Breast epithelium (tissue), 4 donors: ENCODE data around the gene TIAM1. TPM values are rescaled to one million over a fixed set of nuclear protein-coding genes. Genes with fewer than 3 reads are reported as not detected.

Source experiments
- DNase-seq, 2 donors: peaks; one replicate each; pipeline ENCODE4 v3.0.0-alpha.2; 2019; ENCODE audit warnings: low spot score in 2 of 2
- H3K27ac ChIP-seq, 2 donors: fragments of 200-600 bp; sonication (generic) in 1 of 2; one replicate each; pipeline ENCODE4 v1.5.1; 2016 to 2019; ENCODE audit warnings: mild to moderate bottlenecking in 1 of 2
- H3K27me3 ChIP-seq, 2 donors: fragments of 200-600 bp; sonication (generic) in 1 of 2; one replicate each; pipeline versions ENCODE4 v1.5.1 to v1.6.0; 2017 to 2019; ENCODE audit warnings: control low read depth in 1 of 2, mild to moderate bottlenecking in 1 of 2
- H3K36me3 ChIP-seq: fragments of 200-600 bp; one replicate; pipeline ENCODE4 v1.5.1; 2019
- H3K4me1 ChIP-seq, 2 donors: fragments of 200-600 bp; sonication (generic); one replicate each; pipeline ENCODE4 v1.5.1; 2016 to 2019; ENCODE audit warnings: control low read depth in 1 of 2
- H3K4me3 ChIP-seq, 3 donors: fragments of 200-600 bp; sonication (generic); 1 replicate in 2 of 3; 2 replicates in 1 of 3; pipeline ENCODE4 v1.5.1; 2016 to 2019; ENCODE audit warnings: mild to moderate bottlenecking in 3 of 3, moderate library complexity in 2 of 3
- H3K9me3 ChIP-seq, 2 donors: fragments of 200-600 bp; sonication (generic) in 1 of 2; one replicate each; pipeline ENCODE4 v1.5.1; 2016 to 2019; ENCODE audit warnings: control low read depth in 1 of 2
- CTCF ChIP-seq, 3 donors: fragments of 450-650 bp; IDR thresholded peaks; one replicate each; pipeline ENCODE4 v1.5.1; 2016 to 2017; ENCODE audit warnings: antibody characterized with exemption in 3 of 3, mild to moderate bottlenecking in 3 of 3, moderate library complexity in 3 of 3
- POLR2A ChIP-seq: fragments of 450-650 bp; IDR thresholded peaks from one replicate; pipeline ENCODE4 v1.6.1; 2016; ENCODE audit warnings: antibody characterized with exemption, mild to moderate bottlenecking, moderate library complexity
- POLR2AphosphoS5 ChIP-seq, 3 donors: sonication (generic); formaldehyde crosslinking; IDR thresholded peaks; one replicate each; pipeline ENCODE4 v1.6.1; 2017; ENCODE audit warnings: antibody characterized with exemption in 3 of 3
- intact Hi-C: fragments of 100-400 bp; cut with DNase I; formaldehyde crosslinking; loops from one replicate; pipeline ENCODE4 v1.15.1; 2023; ENCODE audit warnings: low total_unique reads
- total RNA-seq, 3 donors: library from RNA; depleted of rRNA; stranded (reverse); fragments of >200 nt; gene quantifications; one replicate each; pipeline ENCODE4 v1.1.0, GENCODE V29; 2016

Gene TIAM1
- total RNA-seq, 3 donors from 2014 or later = 10.6 to 17.7 (median 11.8) TPM

GRCh38 chr21:31107176-31107785 lies 236.8 kb downstream of the TIAM1 start:
- H3K4me1 ChIP-seq = no peaks in the 10 kb centered on the region
- no peaks in the 10 kb centered on the region for H3K9me3 ChIP-seq
- no peaks in the 10 kb centered on the region for H3K36me3 ChIP-seq
- intact Hi-C loops = no loop called here
- DNase-seq = no peak
- no peak overlapping the region for H3K27ac ChIP-seq
- no peak overlapping the region for H3K4me3 ChIP-seq
- TF ChIP-seq POLR2AphosphoS5 (IDR thresholded peaks at IDR 0.05) (no peak), CTCF (IDR thresholded peaks at IDR 0.05) (no peak), POLR2A (no peak)
- H3K27me3 ChIP-seq = no peaks in the 10 kb centered on the region

GRCh38 chr21:31103571-31104265 lies 240.3 kb downstream of the TIAM1 start:
- no peak overlapping the region for H3K4me3 ChIP-seq

GRCh38 chr21:31103163-31103562 lies 240.9 kb downstream of the TIAM1 start:
- no peaks in the 10 kb centered on the region for H3K36me3 ChIP-seq
- DNase-seq = no peak
- TF ChIP-seq POLR2AphosphoS5 (IDR thresholded peaks at IDR 0.05) (no peak), CTCF (IDR thresholded peaks at IDR 0.05) (no peak), POLR2A (no peak)
- no peaks in the 10 kb centered on the region for H3K9me3 ChIP-seq
- no peaks in the 10 kb centered on the region for H3K27me3 ChIP-seq
- intact Hi-C loops = no loop called here
- no peaks in the 10 kb centered on the region for H3K4me1 ChIP-seq
- no peak overlapping the region for H3K4me3 ChIP-seq
- H3K27ac ChIP-seq = no peak overlapping the region

More at GRCh38 chr21:31103571-31104265, 240.3 kb downstream of the TIAM1 start:
- Histone ChIP-seq H3K27ac (no peak overlapping the region), H3K4me1 (no peaks in the 10 kb centered on the region), H3K27me3 (no peaks in the 10 kb centered on the region), H3K9me3 (no peaks in the 10 kb centered on the region), H3K36me3 (no peaks in the 10 kb centered on the region)
- DNase-seq = no peak
- intact Hi-C loops = no loop called here
- TF ChIP-seq POLR2A (no peak), POLR2AphosphoS5 (IDR thresholded peaks at IDR 0.05) (no peak), CTCF (IDR thresholded peaks at IDR 0.05) (no peak)

DNA sequence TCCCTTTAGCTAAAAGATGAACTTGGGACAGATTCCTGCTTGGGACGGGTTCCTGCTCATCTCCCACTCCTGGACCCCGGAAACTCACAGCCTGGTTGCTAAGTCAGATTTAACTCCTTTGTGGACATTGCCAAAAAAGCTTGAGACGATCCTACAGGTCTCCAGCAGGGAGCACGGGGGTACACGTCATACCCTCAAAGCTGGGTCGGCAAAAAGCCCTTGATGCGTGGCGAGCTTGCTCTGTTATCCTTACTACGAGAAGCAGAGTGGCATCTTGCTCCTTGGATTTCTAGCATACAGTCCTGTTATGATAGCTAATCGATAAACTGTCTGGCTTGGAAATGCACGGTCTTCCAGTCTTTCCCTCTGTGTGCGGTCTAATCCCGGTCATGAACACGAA lies 244.9 kb downstream of the TIAM1 start:
- DNase-seq = no peak
- H3K27me3 ChIP-seq = no peaks in the 10 kb centered on the region
- no peak overlapping the region for H3K27ac ChIP-seq
- TF ChIP-seq CTCF (IDR thresholded peaks at IDR 0.05) (no peak), POLR2AphosphoS5 (IDR thresholded peaks at IDR 0.05) (no peak), POLR2A (no peak)
- H3K4me1 ChIP-seq = no peaks in the 10 kb centered on the region
- no peaks in the 10 kb centered on the region for H3K9me3 ChIP-seq
- no peaks in the 10 kb centered on the region for H3K36me3 ChIP-seq
- no peak overlapping the region for H3K4me3 ChIP-seq
- intact Hi-C loops = loop anchor here (10.0 kb wide), 1 partner anchor 86 kb away; no protein-coding TSS in a partner anchor

GRCh38 chr21:31098576-31099005 lies 245.5 kb downstream of the TIAM1 start:
- intact Hi-C loops = loop anchor here (10.0 kb wide), 1 partner anchor 86 kb away; no protein-coding TSS in a partner anchor
- Histone ChIP-seq H3K4me1 (no peaks in the 10 kb centered on the region), H3K36me3 (no peaks in the 10 kb centered on the region), H3K27me3 (no peaks in the 10 kb centered on the region), H3K4me3 (no peak overlapping the region), H3K9me3 (no peaks in the 10 kb centered on the region), H3K27ac (no peak overlapping the region)
- TF ChIP-seq POLR2A (no peak), POLR2AphosphoS5 (IDR thresholded peaks at IDR 0.05) (no peak), CTCF (IDR thresholded peaks at IDR 0.05) (peak in 2 of 3 donors; percentile 59 to 65)
- peak; percentile 32 to 65 for DNase-seq
